Fibroblast of skin of right biceps (primary cell): ENCODE measurements around the gene UNC45B.
"Not testable (repeated sequence)": the region's sequence is repeated elsewhere in the genome, so short reads cannot be mapped to it uniquely, and the experiment has no call there.

Experiments used
- DNase-seq: peaks from one replicate; pipeline ENCODE4 v3.0.0-alpha.2; 2013

The UNC45B gene

GRCh38 chr17:35141681-35142466 lies 5.7 kb upstream of the UNC45B start, which contains the start of gene NLE1:
NLE1 (minus strand) TSS chr17:35142303; CDS start chr17:35142275, 28 bp downstream.
- DNase-seq, result peak; percentile 83

- DNase-seq, result no peak
Observed at GRCh38 chr17:35142467-35142796, 5.2 kb upstream of the UNC45B start.

- no peak for DNase-seq
Observed at GRCh38 chr17:35144840-35145239, 2.8 kb upstream of the UNC45B start.

- no peak for DNase-seq
Observed at GRCh38 chr17:35146214-35146833, 1.3 kb upstream of the UNC45B start.

GRCh38 chr17:35148144-35148543 lies 527 bp downstream of the UNC45B start:
- DNase-seq, result no peak

- no peak for DNase-seq
Observed at GRCh38 chr17:35149941-35150340, 2.3 kb downstream of the UNC45B start.

- DNase-seq, result not testable (repeated sequence)
Observed at GRCh38 chr17:35151080-35151479, 3.5 kb downstream of the UNC45B start.

- no peak for DNase-seq
Observed at GRCh38 chr17:35152421-35153140, 5.0 kb downstream of the UNC45B start.

- DNase-seq, result no peak
Observed at GRCh38 chr17:35154196-35155165, 6.9 kb downstream of the UNC45B start.

- DNase-seq, result no peak
Observed at GRCh38 chr17:35155246-35155645, 7.6 kb downstream of the UNC45B start.

- no peak for DNase-seq
Observed at GRCh38 chr17:35159940-35160339, 12.3 kb downstream of the UNC45B start.

GRCh38 chr17:35160354-35161201 lies 13.0 kb downstream of the UNC45B start:
- DNase-seq, result no peak

GRCh38 chr17:35161281-35161761 lies 13.7 kb downstream of the UNC45B start:
- DNase-seq, result no peak

GRCh38 chr17:35162755-35163154 lies 15.1 kb downstream of the UNC45B start:
- DNase-seq, result no peak

- DNase-seq, result no peak
Observed at GRCh38 chr17:35163886-35164285, 16.3 kb downstream of the UNC45B start.

GRCh38 chr17:35164716-35165115 lies 17.1 kb downstream of the UNC45B start:
- DNase-seq, result no peak

GRCh38 chr17:35166526-35166925 lies 18.9 kb downstream of the UNC45B start:
- DNase-seq, result no peak

GRCh38 chr17:35167046-35167445 lies 19.4 kb downstream of the UNC45B start:
- DNase-seq, result no peak

GRCh38 chr17:35167666-35168065 lies 20.0 kb downstream of the UNC45B start:
- peak; percentile 30 for DNase-seq

- no peak for DNase-seq
Observed at GRCh38 chr17:35169835-35170363, 22.3 kb downstream of the UNC45B start.
